HG02973 (cell line): ENCODE data around the gene ZNF771.
"Not testable (repeated sequence)": the region's sequence is repeated elsewhere in the genome, so short reads cannot be mapped to it uniquely, and the experiment has no call there.

ENCODE experiments used
- ATAC-seq: cut with Tn5 transposase; IDR thresholded peaks from one replicate; pipeline ENCODE4 v1.9.1; 2021; ENCODE audit warnings: moderate library complexity; ENCODE audit not compliant: unreplicated experiment

ZNF771 gene

DNA sequence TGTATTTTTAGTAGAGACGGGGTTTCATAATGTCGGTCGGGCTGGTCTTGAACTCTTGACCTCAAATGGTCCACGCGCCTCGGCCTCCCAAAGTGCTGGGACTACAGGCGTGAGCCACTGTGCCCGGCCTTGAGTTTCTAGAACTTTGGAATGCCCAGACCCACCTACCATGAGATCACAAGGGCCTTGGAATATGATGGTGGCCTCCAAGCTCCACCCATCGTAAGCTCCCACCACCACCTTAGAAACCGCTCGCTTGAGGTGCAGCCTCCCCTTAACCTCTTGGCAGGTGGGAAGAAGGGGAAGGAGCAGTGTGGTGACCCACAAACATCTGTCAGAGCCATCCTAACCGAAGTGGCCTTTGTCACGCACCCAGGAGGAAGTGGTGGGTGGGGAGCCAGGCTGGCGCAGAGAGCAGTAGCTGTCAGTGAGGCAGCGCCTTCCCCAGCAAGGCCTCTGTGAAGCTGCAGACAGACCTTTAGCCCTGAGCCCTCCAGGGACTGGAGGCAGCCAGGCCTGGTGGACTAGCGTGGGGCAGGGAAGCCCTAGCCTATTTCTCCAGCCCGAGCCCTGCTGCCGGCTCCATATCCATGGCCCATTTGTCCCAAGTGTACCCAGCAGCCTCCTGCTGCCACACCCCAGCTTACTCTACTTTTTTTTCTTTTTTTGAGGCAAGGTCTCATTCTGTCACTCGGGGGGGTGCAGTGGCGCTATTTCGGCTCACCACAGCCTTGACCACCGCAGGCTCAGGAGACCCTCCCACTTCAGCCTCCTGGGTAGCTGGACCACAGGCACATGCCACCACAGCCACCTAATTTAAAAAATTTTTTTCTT, 51.4 kb downstream of the ZNF771 start:
- ATAC-seq: peak; percentile 80

DNA sequence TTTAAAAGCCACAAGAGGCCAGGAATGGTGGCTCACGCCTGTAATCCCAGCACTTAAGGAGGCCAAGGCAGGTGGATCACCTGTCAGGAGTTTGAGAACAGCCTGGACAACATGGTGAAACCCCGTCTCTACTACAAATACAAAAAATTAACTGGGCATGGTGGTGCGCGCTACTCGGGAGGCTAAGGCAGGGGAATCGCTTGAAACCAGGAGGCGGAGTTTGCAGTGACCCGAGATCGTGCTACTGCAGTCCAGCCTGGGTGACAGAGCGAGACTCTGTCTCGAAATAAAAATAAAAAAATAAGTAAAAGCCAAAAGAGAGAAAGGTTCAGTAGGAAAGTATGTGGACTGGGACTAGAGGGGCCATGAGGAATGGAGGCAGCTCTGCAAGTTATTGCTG, 52.0 kb downstream of the ZNF771 start:
- ATAC-seq: peak; percentile 5

DNA sequence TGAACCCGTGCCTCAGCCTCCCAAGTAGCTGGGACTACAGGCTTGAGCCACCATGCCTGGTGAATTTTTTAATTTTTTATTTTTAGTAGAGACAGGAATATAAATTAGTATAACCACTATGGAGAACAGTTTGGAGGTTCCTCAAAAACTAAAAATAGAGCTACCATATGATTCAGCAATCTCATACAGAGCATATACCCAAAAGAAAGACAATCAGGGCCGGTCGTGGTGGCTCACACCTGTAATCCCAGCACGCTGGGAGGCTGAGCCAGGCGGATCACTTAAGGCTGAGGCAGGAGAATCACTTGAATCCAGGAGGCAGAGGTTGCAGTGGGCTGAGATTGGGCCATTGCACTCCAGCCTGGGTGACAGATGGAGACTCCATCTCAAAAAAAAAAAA, 54.0 kb downstream of the ZNF771 start:
- not testable (repeated sequence) for ATAC-seq

DNA sequence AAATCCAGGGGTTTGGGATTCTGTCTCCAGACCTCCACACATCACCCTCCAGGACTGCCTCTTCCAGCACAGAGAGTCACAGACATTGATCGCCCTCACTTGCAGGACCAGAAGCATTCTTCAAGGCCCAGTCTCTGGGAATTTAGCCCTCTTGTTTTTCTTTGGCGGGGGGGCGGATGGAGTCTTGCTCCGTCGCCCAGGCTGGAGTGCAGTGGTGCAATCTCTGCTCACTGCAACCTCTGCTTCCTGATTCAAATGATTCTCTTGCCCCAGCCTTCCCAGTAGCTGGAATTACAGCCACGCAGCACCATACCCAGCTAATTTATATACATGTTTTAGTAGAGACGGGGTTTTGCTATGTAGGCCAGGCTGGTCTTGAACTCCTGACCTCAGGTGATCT, 56.7 kb downstream of the ZNF771 start:
- no peak for ATAC-seq
